Testis (tissue), 3 donors: ENCODE data around the gene MYLIP. TPM values are rescaled to one million over a fixed set of nuclear protein-coding genes. Genes with fewer than 3 reads are reported as not detected.

Source experiments
- DNase-seq: peaks from one replicate; pipeline ENCODE4 v3.0.0-alpha.2; 2019
- H3K27ac ChIP-seq, 2 donors: fragments of 200-600 bp; sonication (generic); one replicate each; pipeline ENCODE4 v1.5.1; 2019
- H3K27me3 ChIP-seq: fragments of 200-600 bp; sonication (generic); one replicate; pipeline ENCODE4 v1.5.1; 2019
- H3K36me3 ChIP-seq: fragments of 200-600 bp; sonication (generic); one replicate; pipeline ENCODE4 v1.5.1; 2017; ENCODE audit warnings: low read depth; ENCODE audit errors: missing control alignments
- H3K4me1 ChIP-seq: fragments of 200-600 bp; sonication (generic); one replicate; pipeline ENCODE4 v1.5.1; 2019
- H3K4me3 ChIP-seq, 2 donors: fragments of 200-600 bp; sonication (generic); one replicate each; pipeline ENCODE4 v1.5.1; 2017 to 2019
- H3K9me3 ChIP-seq: fragments of 200-600 bp; sonication (generic); one replicate; pipeline ENCODE4 v1.5.1; 2017
- POLR2A ChIP-seq: fragments of 450-650 bp; IDR thresholded peaks from one replicate; pipeline ENCODE4 v1.6.1; 2017; ENCODE audit warnings: antibody characterized with exemption, mild to moderate bottlenecking, moderate library complexity
- WGBS, 2 donors: methylation state at CpG; one replicate each; pipeline ENCODE4 v1.1.5; 2018; 5-methylcytosine and 5-hydroxymethylcytosine counted together
- intact Hi-C: fragments of 100-400 bp; cut with DNase I; formaldehyde crosslinking; loops from one replicate; pipeline ENCODE4 v1.15.1; 2023; ENCODE audit warnings: low total_unique reads
- polyA plus RNA-seq: library from polyadenylated mRNA; stranded (reverse); fragments of 350-450 nt; fragmentation: Illumina TruSeq; extraction: RNeasy Lipid Tissue Mini Kit (QIAGEN cat#74804); gene quantifications from one replicate; pipeline ENCODE4 v1.2.3, GENCODE V29; 2014; ENCODE audit warnings: low read depth, low replicate concordance; ENCODE audit not compliant: insufficient read depth
- total RNA-seq, 2 donors: library from RNA; depleted of rRNA; stranded (reverse); fragments of >200 nt; gene quantifications; one replicate each; pipeline ENCODE4 v1.2.3, GENCODE V29; 2016
- TF ChIP-seq, protein P1 (sequence below), 3 experiments: fragments of 450-650 bp in 2 of 3; fragments of 200-600 bp in 1 of 3; sonication (generic) in 1 of 3; IDR thresholded peaks; one replicate each; pipeline ENCODE4 v1.5.1; 2016 to 2019; ENCODE audit warnings: antibody characterized with exemption in 3 of 3, mild to moderate bottlenecking in 2 of 3, moderate library complexity in 1 of 3

Gene MYLIP
- total and polyA plus RNA-seq, 3 donors from 2014 or later: 39.1 to 48.1 (median 45.0) TPM

DNA sequence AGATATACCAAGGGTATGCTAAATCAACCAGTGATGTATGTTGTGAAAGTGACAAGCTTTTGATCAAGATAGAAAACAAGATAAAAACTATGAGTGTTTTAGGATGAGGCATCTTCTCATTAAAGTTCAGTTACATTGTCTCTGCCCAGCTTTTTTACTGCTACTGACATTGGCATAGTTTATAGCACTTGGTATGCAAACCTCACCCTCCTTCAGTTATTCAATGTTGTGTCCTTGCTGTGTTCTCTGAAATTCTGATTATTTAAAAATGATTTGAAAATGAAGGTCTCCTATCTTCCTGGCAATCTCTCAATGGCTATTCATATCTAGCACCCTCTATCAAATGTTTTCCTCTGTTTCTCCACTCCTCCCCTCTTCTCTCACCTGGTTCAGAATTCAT is 6.7 kb upstream of the MYLIP start:
- Histone ChIP-seq H3K36me3 (no peaks in the 10 kb centered on the region), H3K4me1 (no peaks in the 10 kb centered on the region)

DNA sequence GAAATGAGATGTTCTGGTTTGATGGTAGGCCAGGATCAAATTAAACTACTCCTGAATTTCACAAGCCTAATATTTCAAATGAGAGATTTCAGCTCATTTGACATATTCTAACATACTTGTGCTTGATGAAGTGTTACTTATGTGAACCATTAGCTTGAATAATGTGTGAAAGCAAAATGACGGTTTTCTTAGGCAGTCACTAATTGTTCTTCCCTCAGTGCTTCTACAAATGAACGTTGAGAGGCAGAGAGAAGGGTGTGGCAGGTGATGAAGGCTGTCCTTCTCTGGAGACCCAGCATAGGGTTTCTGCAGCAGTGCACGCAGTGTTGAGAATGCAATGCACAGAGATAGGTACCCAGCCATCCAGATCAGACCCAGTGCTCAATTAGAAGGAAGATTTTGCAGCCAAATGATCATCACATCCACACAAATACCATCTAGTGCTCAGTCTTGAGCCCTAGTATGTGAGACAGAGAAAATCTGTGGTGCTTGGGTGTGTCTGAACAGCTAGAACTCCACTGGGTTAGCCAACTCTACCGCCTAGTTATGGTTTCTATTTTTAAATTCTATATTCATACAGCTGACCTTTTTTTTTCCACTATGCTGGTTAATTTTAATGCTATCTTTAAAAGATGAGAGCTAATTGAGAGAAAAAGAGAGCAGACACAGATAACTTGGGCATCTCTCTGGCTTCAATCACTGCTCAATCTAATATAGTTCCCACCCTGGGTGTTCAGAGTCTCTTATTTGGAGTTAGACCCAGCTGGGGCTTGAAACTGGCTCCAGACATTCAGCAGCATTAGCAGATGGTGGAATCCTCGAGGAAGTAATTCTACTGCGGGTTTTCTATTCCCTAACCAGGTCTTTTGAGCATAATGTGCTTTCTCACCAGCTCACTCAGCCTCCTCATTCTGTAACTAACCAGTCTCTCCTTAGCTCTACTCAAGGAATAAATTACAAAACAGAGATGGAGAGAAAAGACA is 4.4 kb upstream of the MYLIP start:
- intact Hi-C loops: no loop called here
- TF ChIP-seq, protein P1, sequence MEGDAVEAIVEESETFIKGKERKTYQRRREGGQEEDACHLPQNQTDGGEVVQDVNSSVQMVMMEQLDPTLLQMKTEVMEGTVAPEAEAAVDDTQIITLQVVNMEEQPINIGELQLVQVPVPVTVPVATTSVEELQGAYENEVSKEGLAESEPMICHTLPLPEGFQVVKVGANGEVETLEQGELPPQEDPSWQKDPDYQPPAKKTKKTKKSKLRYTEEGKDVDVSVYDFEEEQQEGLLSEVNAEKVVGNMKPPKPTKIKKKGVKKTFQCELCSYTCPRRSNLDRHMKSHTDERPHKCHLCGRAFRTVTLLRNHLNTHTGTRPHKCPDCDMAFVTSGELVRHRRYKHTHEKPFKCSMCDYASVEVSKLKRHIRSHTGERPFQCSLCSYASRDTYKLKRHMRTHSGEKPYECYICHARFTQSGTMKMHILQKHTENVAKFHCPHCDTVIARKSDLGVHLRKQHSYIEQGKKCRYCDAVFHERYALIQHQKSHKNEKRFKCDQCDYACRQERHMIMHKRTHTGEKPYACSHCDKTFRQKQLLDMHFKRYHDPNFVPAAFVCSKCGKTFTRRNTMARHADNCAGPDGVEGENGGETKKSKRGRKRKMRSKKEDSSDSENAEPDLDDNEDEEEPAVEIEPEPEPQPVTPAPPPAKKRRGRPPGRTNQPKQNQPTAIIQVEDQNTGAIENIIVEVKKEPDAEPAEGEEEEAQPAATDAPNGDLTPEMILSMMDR (IDR thresholded peaks at IDR 0.05): no peak
- no peak for TF ChIP-seq POLR2A
- H3K9me3 ChIP-seq: no peaks in the 10 kb centered on the region
- no peaks in the 10 kb centered on the region for H3K27me3 ChIP-seq
- WGBS, 2 donors: 61% methylated on average over 6 of the region's 6 CpGs
- H3K36me3 ChIP-seq: no peaks in the 10 kb centered on the region
- no peaks in the 10 kb centered on the region for H3K4me1 ChIP-seq
- no peak overlapping the region for H3K4me3 ChIP-seq
- no peak overlapping the region for H3K27ac ChIP-seq
- DNase-seq: no peak

More for the DNA sequence above, 6.7 kb upstream of the MYLIP start:
- no peak for DNase-seq
- intact Hi-C loops: no loop called here
- Histone ChIP-seq H3K27ac (no peak overlapping the region), H3K4me3 (no peak overlapping the region), H3K27me3 (no peaks in the 10 kb centered on the region), H3K9me3 (no peaks in the 10 kb centered on the region)
- TF ChIP-seq POLR2A: no peak
- TF ChIP-seq, protein P1 (IDR thresholded peaks at IDR 0.05): no peak

DNA sequence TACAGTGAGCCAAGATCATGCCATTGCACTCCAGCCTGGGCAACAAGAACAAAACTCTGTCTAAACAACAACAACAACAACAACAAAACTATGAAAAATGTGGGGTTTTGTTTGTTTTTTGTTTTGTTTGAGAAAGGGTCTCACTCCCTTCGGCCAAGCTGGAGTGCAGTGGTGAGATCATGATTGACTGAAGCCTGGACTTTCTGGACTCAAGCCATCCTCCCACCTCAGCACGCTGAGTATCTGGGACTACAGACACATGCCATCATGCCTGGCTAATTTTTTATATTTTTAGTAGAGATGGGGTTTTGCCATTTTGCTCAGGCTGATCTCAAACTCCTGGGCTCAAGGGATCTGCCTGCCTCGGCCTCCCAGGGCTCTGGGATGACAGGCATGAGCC is 2.8 kb upstream of the MYLIP start:
- H3K9me3 ChIP-seq: no peaks in the 10 kb centered on the region
- no peak overlapping the region for H3K4me3 ChIP-seq
- DNase-seq: no peak
- 81 to 87% methylated on average over 3 of the region's 3 CpGs for WGBS, 2 donors
- no peaks in the 10 kb centered on the region for H3K4me1 ChIP-seq
- no peaks in the 10 kb centered on the region for H3K36me3 ChIP-seq
- intact Hi-C loops: no loop called here
- no peak overlapping the region for H3K27ac ChIP-seq
- no peaks in the 10 kb centered on the region for H3K27me3 ChIP-seq
- no peak for TF ChIP-seq POLR2A
- TF ChIP-seq, protein P1 (IDR thresholded peaks at IDR 0.05): no peak

DNA sequence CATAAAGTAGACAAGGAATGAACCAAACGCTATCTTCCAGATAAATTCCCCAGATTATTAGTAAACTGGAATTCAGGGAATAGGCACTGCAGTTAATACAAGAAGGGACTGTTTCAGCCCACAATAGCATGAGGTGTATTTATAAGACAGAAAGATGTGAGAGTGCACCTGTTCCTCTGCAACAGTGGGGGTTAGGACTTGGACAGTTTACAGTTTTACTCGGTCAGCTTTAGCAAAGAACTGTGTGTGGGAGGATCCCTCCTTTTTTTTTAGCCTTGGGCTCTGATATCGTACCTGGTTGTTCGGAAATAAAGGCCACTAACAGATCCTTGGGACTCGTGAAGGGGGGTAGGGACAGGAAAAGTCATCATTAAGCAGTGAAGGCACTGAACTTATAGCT is 2.0 kb upstream of the MYLIP start:
- Histone ChIP-seq H3K4me3 (no peak overlapping the region), H3K27ac (no peak overlapping the region), H3K9me3 (no peaks in the 10 kb centered on the region), H3K36me3 (no peaks in the 10 kb centered on the region), H3K4me1 (no peaks in the 10 kb centered on the region), H3K27me3 (no peaks in the 10 kb centered on the region)
- intact Hi-C loops: no loop called here
- no peak for DNase-seq
- WGBS, 2 donors: 48 to 68% methylated on average over 5 of the region's 5 CpGs
- no peak for TF ChIP-seq POLR2A
- TF ChIP-seq, protein P1 (IDR thresholded peaks at IDR 0.05): no peak
